Measurements from ENCODE around the gene SMIM38.
"Not testable (repeated sequence)": the region's sequence is repeated elsewhere in the genome, so short reads cannot be mapped to it uniquely, and the experiment has no call there.

The SMIM38 gene

DNA sequence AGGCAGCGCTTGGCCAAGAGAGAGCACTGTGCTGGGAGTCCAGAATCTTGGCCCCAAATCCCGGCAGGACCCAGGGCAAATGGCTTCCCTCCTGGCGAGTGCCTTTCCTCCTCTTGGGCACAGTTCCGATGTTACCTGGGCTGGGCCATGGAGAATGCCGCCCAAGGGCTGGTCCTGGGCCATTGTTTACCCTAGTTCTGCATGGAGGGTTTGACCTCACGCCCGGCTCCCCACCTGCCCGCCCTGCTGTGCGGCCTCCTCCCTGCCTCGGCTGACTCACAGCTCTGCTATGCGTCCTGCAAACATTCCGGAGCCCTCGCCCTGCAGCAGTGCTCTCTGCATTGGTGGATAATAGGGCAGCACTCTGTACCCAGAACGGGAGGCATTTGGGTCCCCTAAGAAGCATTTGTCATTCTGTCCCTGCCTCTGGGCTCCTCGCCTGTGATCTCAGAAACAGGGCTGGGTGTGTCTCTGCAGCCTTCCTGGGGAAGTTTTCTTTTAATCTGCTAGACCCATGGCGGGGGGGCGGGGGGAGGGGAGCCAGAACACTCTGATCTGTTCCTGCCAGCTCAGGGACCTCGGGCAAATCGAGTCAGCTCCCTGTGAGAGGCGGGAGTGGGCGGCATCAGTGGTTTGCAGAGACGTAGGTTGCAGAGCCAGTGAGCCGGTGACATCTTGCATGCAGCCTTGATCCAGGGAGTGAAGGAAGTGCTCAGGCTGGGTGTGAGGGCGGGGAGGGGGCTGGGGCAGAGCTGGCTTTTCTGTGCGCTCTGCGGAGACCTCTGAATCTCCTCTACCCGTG is 32.9 kb upstream of the SMIM38 start:
- DNase-seq = peak; percentile 77 to 81

DNA sequence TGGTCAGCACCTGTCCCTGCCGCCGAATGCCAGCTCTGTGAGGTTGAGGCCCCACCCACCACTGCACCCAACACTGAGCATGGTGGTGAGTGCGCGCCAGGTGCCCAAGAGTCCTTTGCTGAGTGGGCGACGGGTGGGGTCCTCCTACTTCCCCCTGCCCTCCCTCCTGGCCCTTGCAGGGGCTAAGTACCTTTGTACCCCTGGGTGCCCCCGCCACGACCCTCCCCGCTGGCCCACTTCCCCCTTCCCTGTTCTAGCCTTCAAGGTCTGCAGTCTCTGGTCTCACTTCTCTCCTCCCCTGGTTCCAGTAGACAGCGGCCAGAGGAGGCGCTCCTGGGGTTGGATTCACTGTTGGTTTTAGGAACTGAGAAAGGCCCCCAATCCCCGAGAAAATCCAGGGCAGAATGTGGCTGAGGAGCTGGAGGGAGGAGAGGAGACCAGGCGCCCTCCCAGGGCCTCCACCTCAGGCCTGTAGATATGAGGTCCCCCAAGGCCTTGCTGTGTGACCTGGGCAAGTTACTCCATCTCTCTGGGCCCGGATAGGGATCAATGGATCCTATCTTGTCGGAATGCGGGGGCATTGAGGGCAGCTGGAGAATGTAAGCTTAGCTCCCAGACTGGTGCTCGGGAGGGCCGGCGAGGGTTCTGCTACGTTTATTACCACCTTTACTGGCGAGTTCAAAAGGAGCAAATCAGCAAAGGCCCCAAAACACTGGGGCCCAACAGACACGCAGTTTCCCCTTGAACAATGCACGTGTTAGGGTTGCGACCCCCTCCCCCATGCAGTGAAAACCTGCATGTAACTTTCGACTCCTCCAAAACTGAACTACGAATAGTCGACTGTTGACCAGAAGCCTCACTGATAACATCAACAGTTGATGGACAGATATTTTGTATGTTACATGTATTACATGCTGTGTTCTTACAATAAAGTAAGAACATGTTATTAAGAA is 31.9 kb upstream of the SMIM38 start:
- no peak for DNase-seq

DNA sequence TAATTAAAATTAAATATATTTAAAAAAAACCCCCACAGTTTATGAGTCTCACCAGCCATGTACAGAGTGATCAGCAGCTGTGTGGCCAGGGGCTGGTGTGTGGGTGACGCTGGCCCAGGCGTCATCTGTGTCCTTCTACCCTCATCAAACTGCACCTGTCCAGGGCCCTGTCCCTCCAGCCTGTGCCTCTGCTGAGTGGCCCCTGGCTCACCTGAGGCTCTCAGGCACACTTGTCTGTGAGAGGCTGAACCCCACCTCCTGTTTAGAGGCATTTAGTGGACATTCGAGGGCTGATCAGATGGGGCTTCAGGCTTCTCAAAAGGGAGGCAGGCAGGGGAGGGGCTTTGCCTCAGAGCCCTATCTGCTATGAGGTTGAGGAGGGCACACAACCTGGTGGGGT is 29.9 kb upstream of the SMIM38 start:
- no peak for DNase-seq

DNA sequence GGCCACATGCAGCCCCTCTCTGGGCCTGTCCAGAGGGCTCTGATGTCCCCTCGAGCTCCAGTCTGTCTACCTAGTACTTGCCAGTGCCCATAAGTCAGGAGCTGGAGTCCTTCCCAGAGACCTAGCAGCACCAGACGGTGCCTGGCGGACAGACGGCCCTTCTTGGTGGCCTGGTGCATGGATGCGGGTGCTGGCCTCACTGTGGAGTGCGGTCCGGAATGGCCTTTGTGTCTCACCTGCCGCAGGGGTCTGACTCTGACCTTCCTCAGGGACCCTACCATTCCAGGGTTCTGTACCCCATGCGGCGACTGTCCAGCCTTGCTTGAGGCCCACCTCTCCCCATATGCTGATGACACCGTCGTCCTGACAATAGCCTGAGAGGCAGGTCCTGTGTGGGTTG is 29.4 kb upstream of the SMIM38 start:
- no peak for DNase-seq

DNA sequence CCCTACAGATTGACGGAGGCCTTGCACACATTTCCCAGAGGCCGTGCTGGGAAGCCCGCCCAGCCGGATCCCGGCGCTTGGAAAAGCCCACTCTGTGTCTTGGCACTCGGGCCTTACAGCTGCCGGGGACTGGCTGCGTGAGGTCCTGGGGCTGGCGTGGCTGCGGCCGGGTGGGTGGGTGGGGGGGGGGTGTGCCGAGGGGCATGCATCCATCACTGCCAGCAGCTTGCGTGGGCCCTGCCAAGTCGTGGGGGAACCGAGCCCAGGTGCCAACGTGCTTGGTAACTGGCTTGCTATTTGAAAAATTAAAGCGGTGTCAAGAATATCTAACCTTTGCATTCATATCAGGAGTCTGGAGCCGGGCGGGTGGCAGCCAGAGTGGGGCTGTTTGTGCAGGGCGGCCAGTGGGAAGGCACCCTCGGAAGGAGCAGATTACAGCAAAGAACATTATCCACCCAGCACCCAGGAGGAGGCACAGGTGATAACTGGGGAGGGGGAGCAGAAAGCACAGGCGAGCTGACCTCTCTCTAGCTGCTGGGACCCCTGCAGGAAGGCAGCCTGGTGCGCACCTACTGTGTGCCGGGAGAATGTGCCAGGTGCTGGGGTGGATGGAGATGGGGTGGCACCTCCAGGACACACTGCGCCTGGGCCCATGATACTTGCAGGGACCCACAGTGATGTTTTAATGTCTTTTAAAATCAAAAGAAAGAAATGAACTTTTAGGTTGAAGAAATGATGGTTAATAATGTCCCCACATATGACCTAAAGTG is 28.5 kb upstream of the SMIM38 start:
- no peak for DNase-seq

DNA sequence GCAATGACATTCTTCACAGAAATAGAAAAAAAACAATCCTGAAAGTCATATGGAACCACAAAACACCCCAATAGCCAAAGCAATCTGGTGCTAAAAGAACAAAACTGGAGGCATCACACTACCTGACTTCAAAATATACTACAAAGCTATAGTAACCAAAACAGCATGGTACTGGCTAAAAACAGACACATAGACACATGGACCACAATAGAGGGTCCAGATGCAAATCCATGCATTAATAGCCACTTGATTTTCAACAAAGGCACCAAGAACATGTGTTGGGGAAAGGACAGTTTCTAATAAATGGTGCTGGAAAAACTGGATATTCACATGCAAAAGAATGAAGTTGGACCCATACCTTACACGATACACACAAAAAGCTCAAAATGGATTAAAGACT is 27.9 kb upstream of the SMIM38 start:
- no peak for DNase-seq

DNA sequence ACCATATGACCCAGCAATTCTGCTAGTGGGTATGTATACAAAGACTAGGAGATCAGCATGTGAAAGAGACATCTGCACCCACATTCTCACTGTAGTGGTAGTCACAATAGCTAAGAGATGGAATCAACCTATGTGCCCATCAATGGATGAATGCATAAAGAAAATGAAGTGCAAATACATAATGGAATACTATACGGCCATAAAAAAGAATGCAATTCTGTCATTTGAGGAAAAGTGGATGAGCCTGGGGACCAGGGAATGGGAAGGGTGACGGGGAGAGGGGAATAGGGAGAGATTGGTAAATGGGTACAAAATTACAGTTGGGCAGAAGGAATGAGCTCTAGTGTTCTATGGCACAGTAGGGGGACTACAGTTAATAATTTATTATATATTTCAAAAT is 26.7 kb upstream of the SMIM38 start:
- DNase-seq = peak in 1 of 2 donors; percentile 26

DNA sequence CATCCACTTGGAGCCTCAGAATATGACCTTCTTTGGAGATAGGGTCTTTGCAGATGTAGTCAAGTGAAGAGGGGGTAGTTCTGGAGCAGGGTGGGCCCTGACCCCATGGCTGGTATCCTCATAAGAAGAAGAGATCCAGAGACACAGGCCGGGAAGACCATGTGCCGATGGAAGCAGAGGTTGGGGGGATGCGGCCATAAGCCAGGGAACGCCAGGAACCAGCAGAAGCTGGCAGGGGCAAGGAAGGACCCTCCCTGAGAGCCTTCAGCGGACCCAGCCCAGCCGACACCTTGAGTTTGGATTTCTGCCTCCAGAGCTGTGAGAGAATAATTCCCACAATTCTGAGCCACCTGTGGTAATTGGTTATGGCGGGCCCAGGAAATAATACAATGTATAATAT is 26.1 kb upstream of the SMIM38 start:
- DNase-seq = no peak

DNA sequence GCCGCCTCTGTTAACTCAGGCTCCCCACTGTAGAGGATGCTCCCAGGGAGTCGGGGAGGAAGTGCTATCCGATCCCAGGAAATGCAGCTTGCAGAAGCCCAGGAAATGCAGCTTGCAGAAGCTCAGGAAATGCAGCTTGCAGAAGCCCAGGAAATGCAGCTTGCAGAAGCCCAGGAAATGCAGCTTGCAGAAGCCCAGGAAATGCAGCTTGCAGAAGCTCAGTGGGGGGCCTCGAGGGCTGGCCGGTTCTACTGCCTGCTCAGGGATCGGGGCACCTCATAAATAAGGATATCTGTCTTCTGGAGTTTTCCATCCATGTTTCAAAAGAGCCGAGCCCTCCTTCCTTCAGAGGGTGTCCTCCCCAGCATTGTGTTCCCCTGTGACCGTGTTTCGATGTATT is 25.1 kb upstream of the SMIM38 start:
- DNase-seq = no peak

DNA sequence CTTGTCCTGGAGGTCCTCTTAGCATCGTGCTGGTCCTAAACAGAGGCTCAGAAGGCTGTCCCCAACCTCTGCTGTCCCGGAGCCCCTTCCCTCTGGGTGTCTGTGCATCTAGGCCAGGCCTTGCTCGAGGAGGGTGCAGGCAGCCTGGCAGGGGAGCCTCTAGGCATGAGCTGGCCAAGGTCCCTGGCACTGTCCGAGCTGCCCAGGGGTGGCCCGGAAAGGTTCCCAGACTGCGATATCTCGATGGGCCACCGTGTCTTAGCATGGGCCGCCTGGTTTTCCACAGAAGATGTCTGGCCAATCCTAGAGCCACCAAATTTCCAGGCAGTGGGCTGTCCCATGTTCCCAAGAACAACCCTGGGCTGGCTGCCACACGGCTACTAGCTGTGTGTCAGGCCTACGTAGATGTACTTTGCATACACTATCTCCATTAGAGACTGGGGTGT is 24.6 kb upstream of the SMIM38 start:
- DNase-seq = no peak

DNA sequence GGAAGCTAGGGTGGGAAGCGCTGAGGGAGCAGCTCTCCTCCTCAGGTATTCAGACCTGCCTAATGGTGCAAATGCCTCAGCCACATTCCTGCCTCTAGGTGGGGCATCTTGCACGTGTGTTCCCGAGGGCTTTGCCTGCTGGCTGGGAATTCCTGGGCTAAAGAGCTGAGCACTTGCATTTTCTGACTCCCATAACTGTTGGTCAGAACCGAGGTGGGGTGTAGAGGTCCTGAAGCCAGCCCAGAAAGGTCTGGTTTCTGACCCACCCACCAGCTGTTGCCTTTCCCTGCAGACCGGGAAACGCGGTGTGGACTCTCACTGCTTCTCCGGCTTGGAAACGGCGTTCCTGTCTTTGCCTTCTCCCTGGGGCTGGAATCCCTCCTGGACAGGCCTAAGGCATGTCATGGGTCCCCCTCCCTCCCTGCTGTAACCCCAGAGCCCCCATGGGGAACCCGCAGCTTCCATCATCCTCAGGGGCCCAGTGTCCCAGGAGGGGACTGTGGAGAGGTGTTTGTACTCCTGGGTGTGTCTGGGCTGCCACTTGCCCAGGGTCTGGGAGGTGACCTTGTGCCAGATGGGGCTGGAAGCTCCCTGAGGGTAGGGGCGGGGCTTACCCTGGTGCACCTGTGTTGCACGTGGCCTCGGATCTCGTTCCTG is 24.0 kb upstream of the SMIM38 start:
- DNase-seq = no peak

DNA sequence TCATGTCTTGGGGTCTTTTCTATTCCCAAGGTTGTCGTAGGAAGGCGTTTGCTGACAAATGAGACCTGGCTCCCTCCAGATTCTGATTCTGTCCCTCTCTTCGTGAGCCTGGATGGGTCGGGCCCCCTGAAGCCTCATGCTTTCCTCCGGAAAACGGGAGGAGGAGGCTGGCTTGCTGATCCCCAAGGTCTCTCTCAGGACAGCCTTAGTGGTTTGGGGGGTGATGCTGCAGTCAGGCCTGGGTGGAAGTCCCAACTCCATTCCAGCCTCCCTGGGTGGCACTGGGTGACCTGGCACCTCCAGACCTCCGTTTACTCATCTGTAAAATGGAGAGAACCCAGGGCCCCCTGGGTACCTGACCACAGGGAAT is 23.4 kb upstream of the SMIM38 start:
- DNase-seq = no peak

DNA sequence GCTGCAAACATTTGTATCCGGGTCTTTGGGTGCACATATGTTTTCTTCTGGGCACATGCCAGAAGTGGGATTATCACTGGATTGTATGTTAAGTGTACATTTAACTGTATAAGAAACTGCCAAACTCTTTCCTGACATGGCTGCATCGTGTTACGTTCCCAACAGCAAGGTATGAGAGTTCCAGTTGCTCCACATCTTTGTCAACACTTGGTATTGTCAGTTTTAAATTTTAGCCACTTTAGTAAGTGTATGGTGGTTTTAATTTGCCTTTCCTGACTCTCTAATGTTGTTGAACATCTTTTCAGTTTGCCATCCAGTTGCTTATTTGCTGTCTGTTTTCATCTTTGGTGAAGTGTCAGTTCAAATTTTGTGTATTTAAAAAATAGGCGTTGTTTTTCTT is 22.5 kb upstream of the SMIM38 start:
- no peak for DNase-seq

DNA sequence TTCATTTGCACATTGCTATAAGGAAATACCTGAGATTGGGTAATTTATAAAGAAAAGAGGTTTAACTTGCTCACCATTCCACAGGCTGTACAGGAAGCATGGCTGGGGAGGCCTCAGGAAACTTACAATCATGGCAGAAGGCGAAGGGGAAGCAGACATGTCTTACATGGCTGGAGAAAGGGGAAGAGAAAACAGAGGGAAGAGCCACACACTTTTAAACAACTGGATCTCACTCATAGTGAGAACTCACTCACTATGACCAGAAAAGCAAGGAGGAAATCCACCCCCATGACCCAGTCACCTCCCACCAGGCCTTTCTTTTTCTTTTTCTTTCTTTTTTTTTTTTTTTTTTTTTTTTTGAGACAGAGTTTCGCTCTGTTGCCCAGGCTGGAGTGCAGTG is 21.6 kb upstream of the SMIM38 start:
- DNase-seq = peak in 1 of 2 donors; percentile 11

DNA sequence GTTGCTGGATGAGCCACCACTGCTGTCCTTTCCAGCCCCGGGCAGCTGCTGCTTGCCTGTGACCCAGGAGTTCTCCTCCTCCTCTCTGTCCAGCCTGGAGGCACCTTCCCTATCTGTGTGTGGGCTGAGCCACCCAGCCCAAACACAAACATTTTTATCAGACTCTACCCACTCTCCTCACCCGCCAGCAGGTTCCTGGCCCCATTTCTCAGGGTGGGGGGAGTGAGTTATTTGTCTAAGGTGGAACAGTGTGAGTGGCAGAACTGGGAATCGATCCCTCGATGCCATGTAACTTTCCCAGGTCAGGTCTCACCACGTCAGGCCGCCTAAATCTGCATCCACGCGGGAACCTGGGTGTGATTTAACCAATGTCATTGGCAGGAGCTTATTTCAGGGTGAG is 20.8 kb upstream of the SMIM38 start:
- DNase-seq = no peak

DNA sequence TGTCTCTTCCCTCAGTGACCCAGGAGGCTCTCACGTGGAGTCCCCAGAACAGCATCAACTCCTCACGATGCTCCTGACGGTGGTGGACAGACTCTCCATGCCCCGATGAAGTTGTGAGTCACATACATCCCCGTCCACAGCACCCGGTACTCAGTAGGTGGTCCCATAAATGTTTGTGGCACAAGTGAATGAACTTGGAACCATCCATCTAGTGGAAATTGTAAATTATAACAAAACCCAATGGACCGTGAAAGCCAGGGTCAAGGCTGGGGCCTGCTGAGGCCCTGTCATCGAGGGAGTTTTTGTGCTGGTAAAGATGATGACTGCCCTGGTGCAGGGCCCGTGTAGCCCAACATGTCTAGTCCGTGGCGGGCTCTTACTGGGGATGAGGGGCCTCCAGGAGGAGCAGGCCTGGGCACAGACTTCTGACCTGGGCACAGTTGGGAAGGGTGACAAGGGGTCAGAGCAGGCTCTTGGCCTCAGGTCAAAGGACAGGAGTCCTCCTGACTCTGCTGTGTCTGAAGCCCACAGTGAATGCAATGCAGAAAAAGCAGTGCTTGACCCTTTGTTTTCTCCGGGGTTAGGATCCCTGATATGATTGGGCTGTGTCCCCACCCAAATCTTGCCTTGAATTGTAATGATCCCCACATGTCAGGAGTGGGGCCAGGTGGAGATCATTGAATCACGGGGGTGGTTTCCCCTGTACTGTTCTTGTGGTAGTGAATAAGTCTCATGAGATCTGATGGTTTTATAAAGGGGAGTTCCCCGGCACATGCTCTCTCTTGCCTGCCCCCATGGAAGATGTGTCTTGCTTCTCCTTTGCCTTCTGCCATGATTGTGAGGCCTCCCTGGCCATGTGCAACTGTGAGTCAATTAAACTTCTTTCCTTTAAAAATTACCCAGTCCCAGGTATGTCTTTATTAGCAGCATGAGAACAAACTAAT is 20.0 kb upstream of the SMIM38 start:
- no peak for DNase-seq

DNA sequence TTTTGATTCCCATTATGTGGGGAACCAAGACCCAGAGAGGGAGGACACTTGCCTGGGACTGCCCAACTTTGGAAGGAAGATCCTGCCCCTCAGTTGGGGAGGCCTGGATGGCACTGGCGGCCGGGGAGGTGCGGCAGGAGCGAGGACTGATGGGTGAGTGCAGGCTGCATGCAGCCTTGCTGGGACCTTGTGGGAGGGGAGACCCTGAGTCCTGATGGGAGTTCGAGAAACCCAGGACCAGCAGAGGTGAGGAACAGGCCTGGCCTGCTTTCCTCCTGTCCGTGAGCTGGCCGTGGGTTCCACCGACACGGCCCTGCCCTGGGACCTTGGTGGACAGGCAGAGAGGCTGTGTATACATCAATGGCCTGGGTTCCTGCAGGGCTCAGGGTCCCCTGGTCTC is 19.3 kb upstream of the SMIM38 start:
- DNase-seq = no peak

DNA sequence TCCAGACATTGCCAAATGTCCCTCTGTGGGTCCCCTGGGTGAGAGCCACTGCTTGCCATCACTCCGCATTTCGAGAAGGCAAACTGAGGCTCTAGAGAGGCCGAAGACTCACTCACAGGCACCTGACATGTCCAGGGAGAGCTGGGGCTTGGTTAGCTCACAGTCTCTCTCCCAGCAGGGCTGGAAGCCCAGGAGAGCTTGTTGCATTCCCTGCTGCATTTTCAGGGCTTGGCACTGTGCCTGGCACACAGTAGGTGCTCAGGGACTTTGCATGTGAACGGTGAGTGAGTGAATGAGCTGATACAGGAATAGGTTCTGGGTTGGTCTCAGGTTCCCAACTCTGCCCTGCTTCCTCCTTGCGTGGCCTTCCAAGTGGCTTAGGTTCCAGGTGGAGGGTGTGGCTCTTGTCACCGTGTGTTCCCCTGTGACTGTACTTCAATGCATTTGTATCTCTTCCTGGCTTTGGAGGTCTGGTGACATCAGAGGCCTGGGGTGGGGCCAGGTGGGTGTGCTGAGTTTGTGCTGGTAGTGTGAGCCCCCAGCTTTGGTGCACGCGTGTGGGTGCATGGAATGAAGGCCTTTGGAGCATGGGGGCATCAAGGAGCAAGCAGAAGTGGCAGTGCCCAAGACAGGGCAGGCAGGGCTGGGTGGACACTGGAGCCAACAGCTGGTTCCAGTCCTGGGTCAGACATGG is 18.4 kb upstream of the SMIM38 start:
- DNase-seq = no peak

DNA sequence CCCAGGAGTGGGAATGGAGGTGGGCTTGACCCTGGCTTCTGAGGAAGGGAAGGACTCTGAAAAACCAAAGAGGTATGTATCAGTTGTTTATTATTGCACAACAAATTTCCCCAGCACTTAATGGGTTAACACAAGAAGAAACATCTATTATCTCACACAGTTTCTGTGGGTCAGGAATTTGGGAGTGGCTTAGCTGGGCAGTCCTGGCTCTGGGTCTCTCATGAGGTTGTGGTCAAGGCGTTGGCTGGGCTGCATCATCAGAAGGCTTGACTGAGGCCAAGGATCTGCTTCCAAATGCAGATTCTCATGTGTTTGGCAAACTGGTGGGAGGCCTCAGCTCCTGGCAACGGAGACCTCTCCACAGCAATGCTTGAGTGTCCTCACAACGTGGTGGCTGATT is 17.5 kb upstream of the SMIM38 start:
- DNase-seq = peak in 1 of 2 donors; percentile 44

DNA sequence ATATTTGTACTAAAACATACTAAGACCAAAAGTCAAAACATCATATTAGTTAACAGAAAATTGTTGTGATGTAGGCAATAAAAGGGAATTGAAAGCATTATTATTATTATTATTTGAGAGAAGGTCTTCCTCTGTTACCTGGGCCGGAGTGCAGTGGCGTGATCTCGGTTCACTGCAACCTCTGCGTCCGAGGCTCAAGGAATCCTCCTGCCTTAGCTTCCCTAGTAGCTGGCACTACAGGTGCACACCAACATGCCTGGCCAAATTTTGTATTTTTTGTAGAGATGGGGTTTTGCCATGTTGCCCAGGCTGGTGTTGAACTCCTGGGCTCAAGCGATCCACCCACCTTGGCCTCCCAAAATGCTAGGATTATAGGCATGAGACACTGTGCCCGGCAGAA is 15.6 kb upstream of the SMIM38 start:
- not testable (repeated sequence) for DNase-seq

DNA sequence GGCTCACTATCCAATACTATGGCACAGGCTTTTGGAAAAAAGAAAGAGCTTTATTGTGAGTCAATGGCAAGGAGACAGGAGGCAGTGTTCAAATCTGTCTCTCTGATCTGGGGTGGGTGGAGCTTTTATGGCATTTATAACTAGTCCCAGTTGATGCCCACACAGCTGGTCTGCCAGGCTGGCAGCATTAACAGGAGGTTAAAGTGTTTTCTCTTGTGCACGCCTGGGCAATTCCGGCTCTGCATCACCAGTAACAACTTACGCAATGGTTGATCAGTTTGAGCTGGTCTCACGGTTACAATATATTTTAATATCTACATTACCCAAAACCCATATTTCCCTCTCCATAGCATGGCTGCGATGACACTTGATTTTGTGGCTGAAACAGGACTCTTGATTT is 15.1 kb upstream of the SMIM38 start:
- DNase-seq = peak in 1 of 2 donors; percentile 29

Measured in inflammatory macrophage treated with lipopolysaccharide for 1 hour (primary cell).